Activated CD8-positive, alpha-beta memory T cell treated with anti-CD3 and anti-CD28 coated beads for 24 hours (primary cell): Measurements from ENCODE around the gene DHX32.

Source experiments
- DNase-seq: peaks from one replicate; pipeline ENCODE4 v3.0.0-alpha.2; 2020

The DHX32 gene

DNA sequence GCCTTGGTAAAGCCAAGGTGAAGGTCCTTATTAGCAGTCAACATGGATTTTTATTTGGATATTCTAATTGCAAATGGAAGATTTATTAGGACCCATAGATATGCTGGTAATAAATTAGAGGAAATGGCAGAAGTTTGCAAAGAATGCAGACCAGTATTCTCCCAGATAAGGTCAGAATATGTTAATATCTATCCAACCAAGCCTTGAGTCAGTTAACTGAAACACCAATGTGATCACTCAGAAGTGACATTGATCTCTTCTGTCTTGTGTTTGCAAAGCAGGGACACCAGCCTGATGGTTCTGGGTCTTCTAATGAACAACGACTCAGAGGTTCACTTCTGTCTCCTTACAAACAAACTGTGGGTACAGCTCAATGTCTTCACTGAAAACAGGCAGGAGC, 79.5 kb downstream of the DHX32 start:
- DNase-seq, result no peak

- DNase-seq, result no peak
Observed at GRCh38 chr10:125799451-125800182, 81.5 kb downstream of the DHX32 start.

- no peak for DNase-seq
Observed at GRCh38 chr10:125797994-125798662, 83.0 kb downstream of the DHX32 start.

- DNase-seq, result no peak
Observed at GRCh38 chr10:125797424-125797823, 83.7 kb downstream of the DHX32 start.

- no peak for DNase-seq
Observed at GRCh38 chr10:125795637-125796190, 85.4 kb downstream of the DHX32 start.

GRCh38 chr10:125795128-125795527, 86.0 kb downstream of the DHX32 start:
- DNase-seq, result no peak

DNA sequence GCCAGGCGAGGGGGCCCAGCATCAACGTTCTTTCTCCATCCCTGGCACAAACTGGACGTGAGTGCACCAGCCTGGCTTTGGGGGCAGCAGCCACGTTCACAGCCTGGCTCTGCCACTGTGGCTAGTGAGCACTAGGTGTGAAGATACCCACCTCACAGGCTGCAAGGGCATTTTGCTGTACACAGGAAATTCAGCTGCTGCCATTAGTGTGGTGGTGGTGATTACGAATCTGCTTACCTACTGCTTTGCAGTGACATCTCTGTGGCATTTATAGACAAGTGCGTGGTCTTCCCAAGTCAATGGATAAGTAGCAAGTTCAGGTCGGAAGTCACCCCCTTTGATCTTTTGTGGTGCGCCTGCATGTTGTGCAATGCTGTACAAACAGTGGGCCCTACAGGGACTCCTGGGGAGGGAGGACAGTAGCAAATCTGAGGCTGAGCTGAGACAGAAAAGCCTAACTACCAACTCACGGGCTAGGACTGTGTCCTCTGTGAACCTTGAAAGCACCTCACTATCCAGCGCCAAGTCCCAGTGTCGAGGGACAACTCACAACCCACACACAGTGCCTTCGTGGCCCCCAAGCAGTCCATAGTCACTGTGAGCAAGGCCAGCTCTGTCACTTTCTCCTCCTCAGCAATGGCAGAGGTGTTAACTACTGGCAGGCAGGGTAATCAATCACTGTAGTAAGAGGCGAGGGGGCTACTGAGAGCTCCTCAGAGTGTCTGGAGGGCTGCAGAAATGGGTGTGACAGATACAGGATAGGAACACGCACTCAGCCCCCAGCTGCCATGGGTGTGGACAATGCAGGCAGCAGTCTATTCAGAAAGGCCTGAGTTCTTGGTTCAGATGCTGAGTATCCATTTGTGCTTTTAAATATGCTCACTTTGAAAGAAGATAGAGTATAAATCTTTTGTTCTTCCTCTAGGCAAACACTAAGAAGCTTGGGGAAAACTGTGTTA, 88.5 kb downstream of the DHX32 start:
- DNase-seq, result no peak

GRCh38 chr10:125788156-125789034, 92.7 kb downstream of the DHX32 start:
- no peak for DNase-seq
